Measurements from ENCODE around the gene SPEM3.

- TF ChIP-seq CTCF (conservative IDR thresholded peaks at IDR 0.05; ENCODE audit: low read length), result no peak
- no peak for TF ChIP-seq EZH2phosphoT487 (IDR thresholded peaks at IDR 0.05; ENCODE audit: borderline replicate concordance)
Measured at GRCh38 chr17:7432296-7432695, 3.6 kb downstream of the SPEM3 start.
